GM19468 (cell line): ENCODE results near the gene PRR5.
"Not testable (repeated sequence)": the region's sequence is repeated elsewhere in the genome, so short reads cannot be mapped to it uniquely, and the experiment has no call there.

Source experiments
- ATAC-seq: cut with Tn5 transposase; IDR thresholded peaks from one replicate; pipeline ENCODE4 v1.9.1; 2021; ENCODE audit warnings: mild to moderate bottlenecking, moderate library complexity, moderate number of reproducible peaks; ENCODE audit not compliant: unreplicated experiment; ENCODE audit errors: extremely low read depth

Gene PRR5

GRCh38 chr22:44747784-44748127 is 45.8 kb downstream of the PRR5 start:
- ATAC-seq: not testable (repeated sequence)

DNA sequence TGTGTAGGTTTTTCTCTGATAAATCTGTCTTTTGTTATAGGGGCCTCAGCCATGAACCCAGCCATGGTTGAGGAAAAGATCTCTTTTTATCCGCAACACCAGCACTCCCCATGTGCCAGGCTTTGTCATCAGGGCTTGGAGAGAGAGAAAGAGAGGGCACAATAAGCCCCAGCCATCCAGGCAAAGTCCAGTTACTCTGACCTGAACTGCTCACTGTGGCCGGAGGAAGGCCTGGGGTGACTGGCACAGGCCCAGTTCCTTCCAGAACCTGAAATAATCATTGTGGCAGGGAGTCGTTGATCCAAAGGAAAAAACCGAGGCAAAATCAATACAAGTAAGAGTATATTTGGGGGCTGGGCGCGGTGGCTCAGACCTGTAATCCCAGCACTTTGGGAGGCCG is 46.5 kb downstream of the PRR5 start:
- ATAC-seq: no peak

DNA sequence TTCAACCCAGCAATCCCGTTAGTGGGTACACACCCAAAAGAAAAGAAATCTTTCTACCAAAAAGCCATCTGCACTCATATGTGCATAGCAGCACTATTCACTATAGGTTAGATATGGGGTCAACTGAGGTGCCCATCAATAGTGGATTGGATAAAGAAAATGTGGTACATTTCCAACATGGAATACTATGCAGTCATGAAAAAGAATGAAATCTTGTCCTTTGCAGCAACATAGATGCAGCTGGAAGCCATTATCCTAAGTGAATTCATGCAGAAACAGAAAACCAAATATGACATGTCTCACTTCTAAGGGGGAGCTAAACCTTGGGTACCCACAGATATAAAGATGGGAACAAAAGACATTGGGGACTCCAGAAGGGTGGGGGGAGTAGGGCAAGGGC is 48.5 kb downstream of the PRR5 start:
- no peak for ATAC-seq

DNA sequence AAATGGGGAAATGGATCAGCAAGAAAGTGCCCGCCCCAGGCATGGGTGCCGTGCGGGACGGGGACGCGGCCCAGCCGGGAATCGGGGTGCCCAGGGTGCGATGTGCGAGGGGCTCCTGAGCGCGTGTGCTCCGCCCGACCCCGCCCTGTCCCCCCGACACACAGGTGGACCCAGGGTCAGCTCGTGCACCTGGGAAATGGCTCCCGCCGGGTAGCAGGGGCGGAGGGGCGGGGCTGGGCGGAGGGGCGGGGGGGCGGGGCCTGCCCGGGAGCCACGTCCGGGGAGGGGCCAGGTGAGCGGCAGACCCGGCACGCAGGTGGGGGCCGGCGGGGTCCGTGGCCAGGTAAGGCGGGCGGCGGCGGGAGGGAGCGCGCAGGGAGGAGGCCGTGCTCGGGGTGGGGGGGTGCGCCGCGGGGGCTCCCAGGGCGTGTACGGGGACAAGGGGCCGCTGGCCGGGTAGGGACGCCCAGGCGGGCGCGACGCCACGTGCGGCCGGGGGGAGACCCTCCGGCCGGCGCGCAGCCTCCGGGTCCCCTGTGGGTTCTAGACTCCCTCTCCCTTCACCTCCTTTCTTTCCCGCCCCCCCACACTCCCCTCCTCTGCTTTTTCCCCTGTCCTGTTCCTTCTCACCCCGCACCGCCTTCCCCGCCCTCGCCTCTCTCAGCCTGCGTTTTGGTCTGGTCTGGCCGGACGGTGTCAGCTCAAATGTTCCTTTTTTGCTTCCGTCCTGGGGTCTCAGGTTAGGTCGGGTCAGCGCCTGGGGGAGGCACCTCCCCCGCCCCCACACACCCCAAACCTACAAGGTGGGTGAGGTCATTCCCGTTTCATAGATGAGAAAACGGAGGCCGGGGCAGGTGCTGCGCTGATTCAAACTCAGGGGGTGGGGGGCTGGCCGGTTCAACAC is 50.5 kb downstream of the PRR5 start, which contains the start of gene ARHGAP8:
Gene ARHGAP8, plus strand, starts transcription at position 291 of the 904 bp plus-strand sequence. CDS start 33,953 bp downstream, outside the sequence.
- no peak for ATAC-seq

- no peak for ATAC-seq
Measured at GRCh38 chr22:44753189-44754042, 51.4 kb downstream of the PRR5 start.

DNA sequence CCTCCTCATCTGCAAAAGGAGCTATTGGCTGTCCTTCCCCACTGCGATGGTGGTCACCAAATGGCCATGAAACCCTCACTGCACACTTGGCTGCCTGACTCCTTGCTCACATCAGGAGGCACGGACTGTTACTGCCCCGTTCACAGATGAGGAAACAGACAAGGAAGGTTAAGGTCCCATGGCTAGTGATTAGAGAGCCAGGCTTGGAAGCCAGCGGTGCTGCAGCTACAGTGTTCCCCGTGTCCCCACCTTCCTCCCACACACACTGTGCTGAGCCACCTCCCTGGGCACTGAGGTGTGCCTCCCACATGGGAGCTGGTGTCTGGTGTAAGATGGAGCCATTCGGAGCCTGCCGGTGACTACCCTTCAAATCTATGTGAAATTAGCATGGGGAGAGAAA is 53.0 kb downstream of the PRR5 start:
- ATAC-seq: no peak

GRCh38 chr22:44755417-44755816 is 53.4 kb downstream of the PRR5 start:
- ATAC-seq: no peak

DNA sequence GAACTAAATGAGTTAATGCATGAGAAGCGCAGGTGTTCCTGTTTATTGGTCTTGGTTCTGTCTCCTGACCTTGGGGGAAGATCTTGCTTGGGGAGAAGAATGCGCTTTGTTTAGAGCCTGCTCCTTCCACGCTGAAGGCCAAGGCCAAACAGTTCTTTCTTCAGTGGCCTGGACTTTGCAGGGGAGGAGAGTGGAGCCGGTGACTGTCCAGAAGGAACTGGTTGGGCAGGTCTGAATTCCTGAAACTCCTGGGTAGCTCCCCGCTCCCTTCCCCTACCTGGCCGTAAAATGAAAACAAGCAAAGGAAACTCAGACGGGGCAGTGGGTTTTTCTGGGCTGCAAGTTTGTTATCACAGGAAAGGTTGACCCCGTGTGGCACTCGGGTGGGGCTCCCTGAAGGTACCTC is 54.0 kb downstream of the PRR5 start:
- no peak for ATAC-seq

DNA sequence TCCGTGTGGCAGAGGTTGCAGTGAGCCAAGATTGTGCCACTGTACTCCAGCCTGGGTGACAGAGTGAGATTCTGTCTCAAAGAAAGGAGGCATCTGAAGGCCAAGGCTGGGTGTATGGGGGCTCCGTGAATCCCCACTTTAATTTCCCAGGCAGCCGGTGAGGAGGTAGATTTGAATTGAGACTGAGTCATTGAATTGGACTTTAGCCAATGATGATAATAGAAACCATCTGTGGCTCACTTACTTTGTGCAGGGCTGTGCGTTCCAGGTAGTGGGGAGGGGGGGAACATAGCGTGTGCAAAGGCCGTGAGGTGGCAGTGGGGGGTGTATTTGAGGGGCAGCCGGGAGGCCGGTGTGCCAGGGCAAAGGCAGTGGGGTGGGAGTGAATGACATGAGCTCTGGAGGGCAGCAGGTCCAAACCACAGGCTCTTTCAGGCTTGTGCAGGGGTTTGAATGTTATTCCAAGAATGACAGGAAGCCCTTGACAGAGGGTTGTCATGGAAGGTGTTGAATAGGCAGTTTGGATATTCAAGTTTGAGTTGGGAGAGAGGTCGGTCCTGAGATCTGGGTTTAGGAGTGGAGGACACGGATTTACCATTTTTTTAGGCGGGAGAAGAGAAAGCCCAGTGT is 56.5 kb downstream of the PRR5 start:
- ATAC-seq: no peak

- ATAC-seq: no peak
Measured at GRCh38 chr22:44759001-44759400, 57.0 kb downstream of the PRR5 start.

- no peak for ATAC-seq
Measured at GRCh38 chr22:44759430-44760310, 57.7 kb downstream of the PRR5 start.

- no peak for ATAC-seq
Measured at GRCh38 chr22:44760476-44760875, 58.5 kb downstream of the PRR5 start.

DNA sequence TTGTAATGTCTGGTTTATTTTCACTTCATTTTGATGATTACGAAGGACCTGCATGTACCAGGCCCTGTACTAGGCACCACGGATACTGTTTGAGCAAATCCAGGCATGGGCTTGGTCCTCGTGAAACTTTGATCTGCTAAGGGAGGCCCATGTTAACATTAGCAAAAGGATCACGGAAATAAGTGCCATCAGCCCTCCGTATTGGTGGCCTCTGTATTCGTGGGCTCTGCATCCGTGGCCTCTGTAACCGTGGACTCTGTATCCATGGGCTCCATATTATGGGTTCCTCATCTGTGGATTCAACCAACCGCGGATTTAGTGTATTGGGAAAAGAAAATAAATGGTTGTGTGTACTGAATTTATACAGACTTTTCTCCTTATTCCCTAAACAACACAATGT is 59.0 kb downstream of the PRR5 start:
- no peak for ATAC-seq

DNA sequence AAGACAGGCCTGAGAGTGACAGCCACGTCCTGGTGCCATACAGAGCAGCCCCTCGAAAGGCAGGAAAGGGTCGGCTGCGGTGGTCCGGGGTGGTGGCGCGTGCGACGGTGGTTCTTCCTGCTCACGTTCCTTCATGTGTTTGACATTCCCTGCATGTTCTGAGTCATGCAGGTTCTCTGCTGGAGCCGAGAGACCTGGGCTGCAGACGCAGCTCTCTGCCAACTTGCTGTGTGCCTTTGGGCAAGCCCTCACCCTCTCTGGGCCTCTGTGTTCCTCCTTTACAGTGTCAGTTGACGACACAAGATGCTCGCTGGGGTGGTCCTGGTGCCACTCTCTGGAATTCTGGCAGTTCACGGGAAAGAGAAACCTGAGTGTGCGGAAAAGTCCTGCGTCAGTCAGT is 62.4 kb downstream of the PRR5 start:
- ATAC-seq: no peak

DNA sequence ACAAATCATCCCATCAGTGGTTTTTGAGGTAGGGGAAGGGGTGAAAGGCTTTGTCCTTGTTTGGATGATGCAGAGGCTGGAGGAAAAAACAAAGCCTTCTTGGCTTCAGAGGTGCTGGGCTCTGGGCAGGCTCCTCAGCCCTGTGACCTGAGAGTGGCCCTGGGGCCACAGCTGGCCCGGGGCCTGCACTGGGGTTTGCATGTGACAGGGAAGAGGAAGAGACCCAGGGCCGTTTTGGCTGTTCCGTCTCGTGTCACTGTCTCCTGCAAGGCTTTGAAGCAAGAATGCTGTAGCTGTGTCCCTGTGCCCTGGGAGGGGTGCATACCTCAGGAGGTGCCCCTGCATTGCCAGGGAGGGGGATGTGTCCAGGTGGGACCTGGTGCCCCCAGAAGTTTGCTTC is 63.0 kb downstream of the PRR5 start:
- ATAC-seq: no peak

DNA sequence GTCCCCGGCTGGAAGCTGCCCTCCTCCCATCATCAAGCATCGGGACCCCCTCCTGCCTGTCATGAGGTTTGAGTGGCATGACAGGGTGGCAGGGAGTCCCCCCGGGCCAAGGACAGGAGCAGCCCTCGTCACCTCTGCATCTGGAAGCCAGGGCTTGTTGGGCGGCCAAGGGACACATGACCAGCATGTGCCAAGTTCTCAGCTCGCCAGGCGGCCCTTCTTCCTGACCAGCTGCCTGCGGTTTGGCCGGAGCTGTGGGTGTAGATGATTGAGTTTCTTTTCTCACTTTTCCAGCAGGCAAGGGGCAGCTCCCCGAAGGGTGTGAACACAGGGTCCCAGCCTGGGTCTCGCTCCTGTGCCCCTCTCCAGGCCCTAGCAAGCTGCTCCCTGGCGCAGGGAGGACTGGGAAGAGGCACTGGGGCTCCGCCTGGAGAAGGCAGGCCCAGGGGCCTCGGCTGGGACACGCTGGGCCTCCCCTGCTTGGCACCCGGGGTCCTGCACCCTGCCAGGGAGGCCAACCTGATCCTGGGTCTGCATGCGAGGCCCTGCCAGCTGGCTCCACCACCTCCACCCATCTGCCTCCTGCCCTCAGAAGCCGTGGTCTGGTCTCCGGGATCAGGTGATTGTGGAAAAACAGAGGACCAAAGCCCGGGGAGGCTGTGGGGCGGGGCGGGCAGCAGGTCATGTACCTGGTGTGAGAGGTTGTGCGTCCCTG is 63.7 kb downstream of the PRR5 start:
- ATAC-seq: no peak

GRCh38 chr22:44773082-44773481 is 71.1 kb downstream of the PRR5 start:
- ATAC-seq: no peak

- ATAC-seq: no peak
Measured at GRCh38 chr22:44775862-44776261, 73.9 kb downstream of the PRR5 start.
